ENCODE measurements around the gene RBM26. TPM values are rescaled to one million over a fixed set of nuclear protein-coding genes. Genes with fewer than 3 reads are reported as not detected.

The RBM26 gene
- total RNA-seq, 1 experiment from 2014 or later = 70.5 TPM

DNA sequence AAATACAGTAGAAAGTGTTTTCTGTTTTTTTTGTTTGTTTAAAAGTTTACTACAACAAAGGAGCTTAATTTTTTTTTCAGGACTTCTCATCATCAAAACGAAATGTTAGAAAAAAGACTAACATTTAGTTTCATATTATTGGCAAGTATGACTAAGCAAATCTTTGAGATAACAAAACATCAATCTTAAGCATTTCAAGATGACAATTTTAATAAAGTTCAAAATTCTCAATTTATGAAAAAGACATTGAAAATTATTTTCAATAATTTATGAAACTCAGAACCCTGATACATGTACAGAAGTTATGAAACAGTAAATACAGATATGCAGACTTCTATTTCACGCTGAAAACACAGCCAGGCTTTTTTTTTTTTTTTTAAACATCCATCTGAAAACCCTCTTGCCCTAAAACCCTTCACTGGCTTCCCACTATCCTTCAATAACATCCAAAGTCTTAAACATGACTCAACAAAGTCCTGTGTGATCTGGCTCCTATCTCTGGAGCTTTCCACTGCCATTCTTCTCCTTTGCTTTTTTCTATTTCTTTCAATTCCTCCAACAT, 3.9 kb downstream of the RBM26 start:
- no peak overlapping the region for H2BK20ac ChIP-seq (ENCODE audit: low read depth, low read length, poor library complexity, severe bottlenecking)
- Mint-ChIP-seq H3K9me3 (peaks cover 2 to 5% of the 10 kb centered on the region in 2 experiments; a peak in 4 of 5 replicates), H3K27me3 (ENCODE audit: low read depth) (no peaks in the 10 kb centered on the region), H3K27ac (peak overlapping the region in 2 of 3 experiments; percentile 9 to 10; a peak in 4 of 7 replicates), H3K36me3 (ENCODE audit: insufficient read depth in 1 of 3, low read depth in 3 of 3) (peaks cover 29 to 32% (median 30%) of the 10 kb centered on the region in 3 experiments), H3K4me3 (peak overlapping the region; percentile 5 to 31; a peak in 3 of 5 replicates), H3K4me1 (peaks cover 27 to 37% of the 10 kb centered on the region in 2 experiments)
- no peak overlapping the region for H2BK12ac ChIP-seq (ENCODE audit: insufficient read length, low read depth, low read length)
- H3K79me2 ChIP-seq (ENCODE audit: insufficient read depth, low read length) = peaks cover 52% of the 10 kb centered on the region; the same call in 1 of the 2 replicates
- H3K27me3 ChIP-seq (ENCODE audit: insufficient read depth, low read length) = no peaks in the 10 kb centered on the region
- no peak overlapping the region for H2AK5ac ChIP-seq (ENCODE audit: insufficient read length, low read length)
- H4K8ac ChIP-seq (replicated peaks; ENCODE audit: insufficient read length, low read depth, low read length) = no peak overlapping the region
- H4K5ac ChIP-seq (ENCODE audit: insufficient read length, low read depth, low read length) = no peak overlapping the region
- no peaks in the 10 kb centered on the region; the same call in 1 of the 2 replicates for H3K4me1 ChIP-seq (ENCODE audit: insufficient read depth, low read length)
- H3K14ac ChIP-seq (ENCODE audit: insufficient read depth, low read length) = no peak overlapping the region
- H2AFZ ChIP-seq (ENCODE audit: low read length) = no peak overlapping the region
- H3K9ac ChIP-seq (ENCODE audit: extremely low read depth, insufficient read length, low read length) = no peak overlapping the region
- H3K27ac ChIP-seq (ENCODE audit: insufficient read length, low read depth, low read length) = no peak overlapping the region
- H3K23ac ChIP-seq (ENCODE audit: insufficient read length, low read depth, low read length) = no peak overlapping the region
- no peak overlapping the region for H2BK5ac ChIP-seq (ENCODE audit: insufficient read length, low read length)
- no peak overlapping the region for H3K4ac ChIP-seq (ENCODE audit: low read depth, low read length)
- H3K4me2 ChIP-seq (ENCODE audit: insufficient read depth, insufficient read length, low read length) = no peak overlapping the region
- no peaks in the 10 kb centered on the region for H3K79me1 ChIP-seq (ENCODE audit: insufficient read depth, low read depth, low read length, poor library complexity, severe bottlenecking)
- no peak overlapping the region for H2BK120ac ChIP-seq (ENCODE audit: low read depth, low read length, poor library complexity, severe bottlenecking)
- WGBS (ENCODE audit: extremely low coverage, insufficient read length, low lambda C conversion rate) = no CpG with 5 or more reads among the region's 2 CpGs
- H4K20me1 ChIP-seq (ENCODE audit: control insufficient read depth, insufficient read depth, insufficient read length) = no peaks in the 10 kb centered on the region
- no peak overlapping the region for H3K56ac ChIP-seq (ENCODE audit: insufficient read length, low read depth, low read length)
- H2BK15ac ChIP-seq (ENCODE audit: low read depth, low read length) = no peak overlapping the region
- H3K9me3 ChIP-seq (ENCODE audit: control insufficient read depth, low read depth, low read length) = no peaks in the 10 kb centered on the region
- DNase-seq = no peak
- H3T11ph ChIP-seq (ENCODE audit: low read length) = no peak overlapping the region
- H4K91ac ChIP-seq (ENCODE audit: insufficient read length, low read depth, low read length) = no peak overlapping the region
- peaks cover 10% of the 10 kb centered on the region for H3K23me2 ChIP-seq (ENCODE audit: insufficient read length, low read depth, low read length, poor library complexity, severe bottlenecking)
- TF ChIP-seq, protein P1, sequence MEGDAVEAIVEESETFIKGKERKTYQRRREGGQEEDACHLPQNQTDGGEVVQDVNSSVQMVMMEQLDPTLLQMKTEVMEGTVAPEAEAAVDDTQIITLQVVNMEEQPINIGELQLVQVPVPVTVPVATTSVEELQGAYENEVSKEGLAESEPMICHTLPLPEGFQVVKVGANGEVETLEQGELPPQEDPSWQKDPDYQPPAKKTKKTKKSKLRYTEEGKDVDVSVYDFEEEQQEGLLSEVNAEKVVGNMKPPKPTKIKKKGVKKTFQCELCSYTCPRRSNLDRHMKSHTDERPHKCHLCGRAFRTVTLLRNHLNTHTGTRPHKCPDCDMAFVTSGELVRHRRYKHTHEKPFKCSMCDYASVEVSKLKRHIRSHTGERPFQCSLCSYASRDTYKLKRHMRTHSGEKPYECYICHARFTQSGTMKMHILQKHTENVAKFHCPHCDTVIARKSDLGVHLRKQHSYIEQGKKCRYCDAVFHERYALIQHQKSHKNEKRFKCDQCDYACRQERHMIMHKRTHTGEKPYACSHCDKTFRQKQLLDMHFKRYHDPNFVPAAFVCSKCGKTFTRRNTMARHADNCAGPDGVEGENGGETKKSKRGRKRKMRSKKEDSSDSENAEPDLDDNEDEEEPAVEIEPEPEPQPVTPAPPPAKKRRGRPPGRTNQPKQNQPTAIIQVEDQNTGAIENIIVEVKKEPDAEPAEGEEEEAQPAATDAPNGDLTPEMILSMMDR (conservative IDR thresholded peaks at IDR 0.05) = no peak
- no peak overlapping the region for H3K18ac ChIP-seq (ENCODE audit: insufficient read length, low read depth, low read length)
